Stimulated activated naive CD4-positive, alpha-beta T cell (primary cell): Measurements from ENCODE around the gene SC5D.

Experiments
- DNase-seq, 6 experiments: peaks; one replicate each; lab custom pipeline; 2025; lab: John Stamatoyannopoulos, UW

SC5D gene, protein sequence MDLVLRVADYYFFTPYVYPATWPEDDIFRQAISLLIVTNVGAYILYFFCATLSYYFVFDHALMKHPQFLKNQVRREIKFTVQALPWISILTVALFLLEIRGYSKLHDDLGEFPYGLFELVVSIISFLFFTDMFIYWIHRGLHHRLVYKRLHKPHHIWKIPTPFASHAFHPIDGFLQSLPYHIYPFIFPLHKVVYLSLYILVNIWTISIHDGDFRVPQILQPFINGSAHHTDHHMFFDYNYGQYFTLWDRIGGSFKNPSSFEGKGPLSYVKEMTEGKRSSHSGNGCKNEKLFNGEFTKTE

GRCh38 chr11:121292495-121293287 lies at the start of gene SC5D:
Gene SC5D (plus strand): TSS chr11:121292771. CDS start chr11:121303376, 10,605 bp downstream.
- peak; percentile 93 to 97 (median 94) for DNase-seq

GRCh38 chr11:121244884-121245283 lies 47.7 kb upstream of the SC5D start:
- DNase-seq, result no peak

GRCh38 chr11:121246021-121246768 lies 46.4 kb upstream of the SC5D start:
- DNase-seq, result no peak

- no peak for DNase-seq
These were observed 45.9 kb upstream of the SC5D start for GRCh38 chr11:121246769-121247035.

GRCh38 chr11:121248496-121248895 lies 44.1 kb upstream of the SC5D start:
- no peak for DNase-seq

DNA sequence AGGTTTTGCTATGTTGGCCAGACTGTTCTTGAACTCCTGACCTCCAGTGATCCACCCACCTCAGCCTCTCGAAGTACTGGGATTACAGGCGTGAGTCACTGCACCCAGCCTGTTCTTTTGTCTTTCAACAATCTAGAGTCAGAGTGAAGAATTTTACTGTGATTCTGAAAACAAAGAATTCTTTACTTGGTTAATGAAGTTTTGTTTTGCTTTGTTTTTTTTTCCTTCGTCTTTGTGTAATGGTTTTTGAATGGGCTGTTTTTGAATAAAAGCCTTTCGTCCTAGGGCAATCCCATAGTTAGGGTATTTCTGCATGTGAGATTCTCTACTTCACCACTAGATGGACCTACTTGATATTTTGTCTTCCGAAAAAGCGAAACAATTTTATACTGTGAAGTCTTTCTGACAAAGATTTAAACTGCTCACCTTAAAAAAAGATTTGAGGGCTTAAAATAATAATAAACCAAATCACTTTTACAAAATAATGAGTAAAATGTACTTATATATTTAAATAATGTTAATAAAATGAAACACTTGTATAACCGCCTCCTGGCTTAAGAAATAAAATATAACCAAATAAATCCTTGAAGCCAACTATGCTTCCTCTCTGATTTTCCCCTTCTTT lies 43.4 kb upstream of the SC5D start:
- DNase-seq, result peak in 3 of 6 experiments; percentile 6 to 48 (median 43)

DNA sequence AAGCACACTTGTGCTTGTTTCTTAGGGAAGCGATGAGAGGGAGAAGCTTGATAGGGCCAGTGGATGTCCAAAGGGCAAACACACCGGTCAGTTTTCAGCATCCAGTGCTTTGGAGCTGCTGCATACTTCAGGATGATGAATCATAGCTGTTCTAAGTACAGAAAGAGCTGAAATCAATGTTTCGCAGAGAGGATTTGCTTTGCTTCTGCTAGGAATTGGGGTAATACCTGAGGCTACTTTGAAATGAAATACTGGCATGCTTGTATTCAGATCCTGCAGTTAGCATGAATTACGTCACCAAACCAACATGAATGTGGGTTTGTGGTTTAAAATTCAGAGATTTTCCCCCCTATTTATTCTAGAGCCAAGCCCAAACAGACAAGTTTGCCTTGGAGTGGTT lies 41.7 kb upstream of the SC5D start:
- DNase-seq, result no peak

DNA sequence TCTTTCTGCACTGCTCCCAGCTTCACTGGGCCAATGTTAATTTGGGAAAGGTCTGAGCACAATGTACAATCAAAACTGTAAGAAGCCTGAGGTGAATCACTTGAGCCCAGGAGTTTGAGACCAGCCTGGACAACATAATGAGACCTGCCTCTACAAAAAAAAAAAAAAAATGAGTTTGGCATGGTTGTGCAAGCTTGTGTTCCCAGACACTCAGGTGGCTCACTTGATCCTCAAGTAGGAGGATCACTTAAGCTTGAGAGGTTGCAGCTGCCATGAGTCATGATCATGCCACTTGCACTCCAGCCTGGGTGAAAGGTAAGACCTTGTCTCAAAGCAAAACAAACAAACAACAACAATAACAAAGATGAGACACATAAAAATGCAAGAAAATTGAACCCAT lies 38.6 kb upstream of the SC5D start:
- DNase-seq, result no peak

DNA sequence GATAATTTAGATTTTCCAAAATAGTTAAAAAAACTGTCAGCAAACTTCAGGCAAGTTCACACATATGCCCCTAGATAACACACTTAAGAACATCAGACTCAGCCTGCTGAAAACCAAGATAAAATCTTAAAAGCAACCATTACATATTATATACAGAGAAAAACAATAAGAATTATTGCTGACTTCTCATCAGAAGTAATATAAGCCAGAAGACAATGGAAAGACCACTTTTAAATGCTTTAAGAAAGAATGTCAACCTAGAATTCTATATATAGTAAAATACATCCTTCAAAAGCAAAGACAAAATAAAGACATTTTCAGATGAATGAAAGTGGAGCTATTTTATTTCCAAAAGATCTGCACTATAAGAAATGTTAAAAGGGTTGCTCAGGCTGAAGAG lies 37.8 kb upstream of the SC5D start:
- no peak for DNase-seq

GRCh38 chr11:121255473-121256125 lies 37.0 kb upstream of the SC5D start:
- DNase-seq, result no peak

- DNase-seq, result no peak
These were observed 35.3 kb upstream of the SC5D start for GRCh38 chr11:121257289-121257688.

- no peak for DNase-seq
These were observed 34.6 kb upstream of the SC5D start for GRCh38 chr11:121257976-121258375.

DNA sequence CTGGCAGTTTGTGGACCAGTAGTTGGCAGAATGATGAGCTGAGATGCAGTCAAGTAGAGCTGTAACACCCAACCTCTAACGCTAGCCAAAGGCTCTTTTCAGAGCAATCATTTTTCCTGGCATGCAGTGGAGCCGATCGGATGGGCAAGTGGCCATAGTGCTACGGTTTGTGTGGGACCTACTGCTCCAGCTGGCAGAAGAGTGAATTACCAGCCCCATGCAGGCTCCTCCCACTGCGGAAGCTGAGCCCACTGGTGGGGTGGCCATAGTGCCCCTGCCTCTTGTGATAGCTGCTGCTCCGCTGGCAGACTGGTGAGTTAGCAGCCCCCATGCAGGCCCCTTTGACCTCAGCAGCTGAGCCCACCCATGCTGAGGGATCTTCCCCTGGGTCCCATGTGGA lies 27.0 kb upstream of the SC5D start:
- no peak for DNase-seq

DNA sequence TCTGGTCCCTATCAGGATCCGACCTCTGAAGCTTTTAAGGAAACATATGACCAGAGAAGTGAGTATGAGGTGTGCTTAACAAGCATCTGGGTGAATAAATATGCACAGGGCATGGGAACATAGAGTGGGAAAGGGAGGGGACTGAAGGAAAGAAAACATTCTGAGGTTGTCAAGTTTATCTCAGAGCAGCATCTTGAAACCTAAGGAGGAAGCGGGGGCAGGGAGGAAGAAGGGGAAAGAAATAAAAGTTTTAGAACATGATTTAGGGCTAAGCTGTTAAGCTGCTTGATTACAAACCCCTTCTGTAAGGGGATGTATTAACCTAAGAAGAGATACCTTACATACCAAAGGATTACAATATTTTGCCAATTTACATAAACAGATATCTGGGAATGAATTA lies 24.0 kb upstream of the SC5D start:
- no peak for DNase-seq

GRCh38 chr11:121270001-121270678 lies 22.4 kb upstream of the SC5D start:
- DNase-seq, result no peak

DNA sequence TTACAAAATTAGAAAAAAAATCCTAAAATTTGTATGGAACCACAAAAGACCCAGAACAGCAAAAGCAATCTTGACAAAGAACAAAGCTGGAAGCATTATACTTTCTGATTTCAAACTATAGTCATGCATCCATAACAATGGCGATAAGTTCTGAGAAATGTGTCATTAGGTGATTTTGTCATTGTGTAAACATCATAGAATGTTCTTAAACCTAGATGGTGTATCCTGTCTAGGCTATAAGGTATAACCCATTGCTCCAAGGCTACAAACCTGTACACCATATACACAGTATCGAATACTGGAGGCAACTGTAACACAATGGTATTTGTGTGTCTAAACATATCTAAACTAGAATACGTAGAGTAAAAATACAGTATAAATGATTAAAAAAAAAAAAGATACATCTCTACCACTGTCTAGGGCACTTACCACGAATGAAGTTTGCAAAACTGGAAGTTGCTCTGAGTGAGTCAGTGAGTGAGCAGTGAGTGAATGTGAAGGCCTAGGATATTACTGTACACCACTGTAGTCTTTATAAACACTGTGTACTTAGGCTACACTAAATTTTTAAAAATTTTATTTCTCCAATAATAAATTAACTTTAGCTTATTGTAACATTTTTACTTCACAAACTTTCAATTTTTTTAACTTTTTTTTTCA lies 18.1 kb upstream of the SC5D start:
- DNase-seq, result no peak

DNA sequence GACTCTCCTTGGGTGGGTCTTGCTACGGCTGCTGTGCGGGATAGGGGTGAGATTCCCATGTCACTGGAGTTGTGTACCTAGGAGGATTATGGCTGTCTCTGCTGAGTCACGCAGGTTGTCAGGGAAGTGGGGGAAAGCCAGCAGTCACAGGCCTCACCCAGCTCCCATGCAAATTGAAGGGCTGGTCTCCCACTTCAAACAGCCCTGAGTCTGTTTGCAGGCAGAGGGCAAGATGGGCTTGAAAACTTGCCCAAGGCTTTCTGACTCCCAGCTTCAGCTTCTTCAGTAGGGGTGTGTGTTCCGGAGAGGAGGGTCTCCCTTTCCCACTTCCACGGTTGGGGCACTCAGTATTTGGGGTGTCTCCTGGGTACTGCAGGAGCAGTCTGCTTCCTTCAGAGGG lies 10.9 kb upstream of the SC5D start:
- DNase-seq, result no peak

DNA sequence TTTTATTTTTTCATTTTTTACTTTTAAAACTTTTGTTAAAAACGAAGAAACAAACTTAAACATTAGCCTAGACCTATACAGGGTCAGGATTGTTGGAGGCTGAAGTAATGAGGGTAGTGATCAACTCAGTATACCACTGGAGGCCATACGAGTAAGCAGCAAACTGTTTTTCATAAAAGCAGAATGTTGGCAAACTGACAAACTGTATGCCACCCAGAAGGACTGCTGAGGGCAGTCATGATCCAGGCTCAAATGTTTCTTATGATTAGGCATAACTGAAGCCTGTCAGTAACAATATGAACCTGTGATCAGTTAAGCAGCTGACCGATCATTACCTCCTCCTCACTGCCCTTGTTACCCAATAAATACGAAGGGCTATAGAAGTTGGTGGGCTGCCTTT lies 10.2 kb upstream of the SC5D start:
- no peak for DNase-seq

GRCh38 chr11:121282886-121283502 lies 9.6 kb upstream of the SC5D start:
- no peak for DNase-seq

GRCh38 chr11:121291319-121291718 lies 1.3 kb upstream of the SC5D start:
- no peak for DNase-seq
